Lower leg skin (tissue), 4 donors: Measurements from ENCODE around the gene AQP1. TPM values are rescaled to one million over a fixed set of nuclear protein-coding genes. Genes with fewer than 3 reads are reported as not detected.

Experiments used
- DNase-seq, 2 donors: peaks; one replicate each; pipeline ENCODE4 v3.0.0-alpha.2; 2019; ENCODE audit warnings: low spot score in 2 of 2
- H3K4me3 ChIP-seq: fragments of 200-600 bp; sonication (generic); 2 replicates; pipeline ENCODE4 v1.5.1; 2017; ENCODE audit warnings: mild to moderate bottlenecking, low read depth; ENCODE audit not compliant: poor library complexity, severe bottlenecking
- POLR2A ChIP-seq, 2 donors: fragments of 450-650 bp; IDR thresholded peaks; one replicate each; pipeline ENCODE4 v1.6.1; 2016 to 2017; ENCODE audit warnings: antibody characterized with exemption in 2 of 2, mild to moderate bottlenecking in 1 of 2, moderate library complexity in 1 of 2
- WGBS, 2 donors: methylation state at CpG; one replicate each; pipeline ENCODE4 v1.1.5; 2018; 5-methylcytosine and 5-hydroxymethylcytosine counted together
- intact Hi-C: fragments of 100-400 bp; cut with DNase I; formaldehyde crosslinking; loops from one replicate; pipeline ENCODE4 v1.15.0; 2023; ENCODE audit warnings: low total_unique reads
- total RNA-seq, 4 donors: library from RNA; depleted of rRNA; stranded (reverse); fragments of >200 nt; gene quantifications; one replicate each; pipeline ENCODE4 v1.1.0, GENCODE V29; 2016
- TF ChIP-seq, protein P1 (sequence below), 3 donors: fragments of 450-650 bp; IDR thresholded peaks; one replicate each; pipeline ENCODE4 v1.5.1; 2016; ENCODE audit warnings: antibody characterized with exemption in 3 of 3, mild to moderate bottlenecking in 3 of 3, moderate library complexity in 2 of 3

The AQP1 gene
- total RNA-seq, 4 donors from 2014 or later: 50.7 to 247 (median 103) TPM

DNA sequence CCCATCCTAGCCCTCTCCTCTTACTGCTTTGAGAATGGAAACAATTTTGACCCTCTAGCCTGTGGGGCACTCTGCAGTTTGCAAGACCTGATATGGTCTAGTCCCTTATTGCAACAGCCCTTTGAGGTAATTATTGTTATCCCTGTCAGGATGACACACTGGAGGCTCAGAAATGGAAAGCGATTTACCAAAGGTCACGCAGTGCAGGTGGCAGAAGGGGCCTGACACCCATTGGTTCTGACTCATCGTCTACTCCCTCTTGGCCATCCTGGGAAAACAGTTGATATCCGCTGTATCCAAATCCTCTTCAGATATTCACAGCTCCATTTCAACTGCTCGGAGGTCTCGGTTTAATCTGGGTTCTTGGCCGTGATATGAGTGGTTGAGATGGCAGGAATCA lies 44.7 kb upstream of the AQP1 start:
- intact Hi-C loops: no loop called here
- no peak for TF ChIP-seq POLR2A (IDR thresholded peaks at IDR 0.05)
- TF ChIP-seq, protein P1, sequence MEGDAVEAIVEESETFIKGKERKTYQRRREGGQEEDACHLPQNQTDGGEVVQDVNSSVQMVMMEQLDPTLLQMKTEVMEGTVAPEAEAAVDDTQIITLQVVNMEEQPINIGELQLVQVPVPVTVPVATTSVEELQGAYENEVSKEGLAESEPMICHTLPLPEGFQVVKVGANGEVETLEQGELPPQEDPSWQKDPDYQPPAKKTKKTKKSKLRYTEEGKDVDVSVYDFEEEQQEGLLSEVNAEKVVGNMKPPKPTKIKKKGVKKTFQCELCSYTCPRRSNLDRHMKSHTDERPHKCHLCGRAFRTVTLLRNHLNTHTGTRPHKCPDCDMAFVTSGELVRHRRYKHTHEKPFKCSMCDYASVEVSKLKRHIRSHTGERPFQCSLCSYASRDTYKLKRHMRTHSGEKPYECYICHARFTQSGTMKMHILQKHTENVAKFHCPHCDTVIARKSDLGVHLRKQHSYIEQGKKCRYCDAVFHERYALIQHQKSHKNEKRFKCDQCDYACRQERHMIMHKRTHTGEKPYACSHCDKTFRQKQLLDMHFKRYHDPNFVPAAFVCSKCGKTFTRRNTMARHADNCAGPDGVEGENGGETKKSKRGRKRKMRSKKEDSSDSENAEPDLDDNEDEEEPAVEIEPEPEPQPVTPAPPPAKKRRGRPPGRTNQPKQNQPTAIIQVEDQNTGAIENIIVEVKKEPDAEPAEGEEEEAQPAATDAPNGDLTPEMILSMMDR (IDR thresholded peaks at IDR 0.05): no peak
- 78 to 81% methylated on average over 7 of the region's 7 CpGs for WGBS, 2 donors

DNA sequence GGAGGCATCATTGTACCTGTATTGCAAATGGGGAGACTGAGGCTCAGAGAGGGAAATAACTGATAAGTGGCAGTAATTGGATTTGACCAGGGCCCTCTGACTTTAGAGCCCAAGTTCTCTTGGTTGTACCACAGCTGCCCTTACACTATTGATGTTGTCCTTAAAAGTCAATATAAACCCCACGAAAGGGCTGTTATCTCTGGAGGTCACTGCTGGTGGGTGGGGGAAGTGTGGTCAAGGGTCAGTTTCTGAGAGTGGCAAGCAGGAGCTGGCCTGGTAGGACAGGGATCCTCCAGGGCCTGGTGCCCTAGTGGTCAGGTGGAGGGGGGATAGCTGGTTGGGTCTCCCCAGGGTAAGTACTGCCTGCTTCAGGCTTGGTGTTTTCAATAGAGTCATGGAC lies 44.2 kb upstream of the AQP1 start:
- H3K4me3 ChIP-seq: no peak overlapping the region
- DNase-seq: no peak
- 83 to 94% methylated on average over 1 of the region's 1 CpG for WGBS, 2 donors
- no peak for TF ChIP-seq POLR2A (IDR thresholded peaks at IDR 0.05)
- TF ChIP-seq, protein P1 (IDR thresholded peaks at IDR 0.05): no peak
- intact Hi-C loops: no loop called here

More for the DNA sequence above, 44.7 kb upstream of the AQP1 start:
- no peak for DNase-seq
- no peak overlapping the region for H3K4me3 ChIP-seq

DNA sequence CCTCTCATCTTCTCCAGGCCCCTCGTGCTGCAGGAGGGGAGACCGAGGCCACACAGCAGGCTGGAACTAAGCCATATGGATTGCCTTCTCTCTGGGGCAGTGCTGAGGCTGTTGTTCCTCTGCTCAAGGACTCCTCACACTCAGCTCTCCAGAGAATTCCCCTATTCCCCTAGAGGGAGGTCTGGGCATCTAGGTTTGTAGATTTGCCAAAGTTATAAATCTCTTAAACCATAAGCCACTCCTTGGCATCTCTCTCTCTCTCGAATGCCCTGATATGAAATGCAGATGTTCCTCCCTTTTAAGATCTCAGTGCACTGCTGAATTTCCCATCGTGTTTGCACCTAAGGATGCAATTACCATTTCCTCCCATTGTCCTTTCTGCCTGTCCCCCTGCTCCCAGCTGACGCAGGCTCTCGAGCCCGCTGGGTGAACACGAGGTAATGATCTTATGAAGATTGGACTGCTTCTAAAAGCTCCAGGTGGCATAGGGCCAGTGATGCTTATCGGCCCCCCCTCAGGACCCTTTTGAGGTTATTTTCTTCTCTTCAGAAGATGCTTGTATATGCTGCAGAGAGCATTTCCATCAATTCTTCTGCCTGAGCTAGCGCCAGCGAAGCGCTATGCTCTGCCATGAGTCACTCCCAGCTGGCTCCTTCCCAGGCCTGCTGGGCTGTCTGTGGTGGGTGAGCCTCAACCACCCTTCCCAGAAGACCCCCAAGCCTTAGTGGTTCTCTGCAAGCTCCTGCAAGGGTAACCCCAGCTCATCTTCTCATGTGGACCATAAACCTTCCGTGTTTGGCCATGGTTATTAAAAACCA lies 41.6 kb upstream of the AQP1 start:
- TF ChIP-seq, protein P1 (IDR thresholded peaks at IDR 0.05): no peak
- no peak for TF ChIP-seq POLR2A (IDR thresholded peaks at IDR 0.05)
- DNase-seq: no peak
- intact Hi-C loops: no loop called here
- WGBS, 2 donors: 58 to 66% methylated on average over 13 of the region's 13 CpGs
- no peak overlapping the region for H3K4me3 ChIP-seq

DNA sequence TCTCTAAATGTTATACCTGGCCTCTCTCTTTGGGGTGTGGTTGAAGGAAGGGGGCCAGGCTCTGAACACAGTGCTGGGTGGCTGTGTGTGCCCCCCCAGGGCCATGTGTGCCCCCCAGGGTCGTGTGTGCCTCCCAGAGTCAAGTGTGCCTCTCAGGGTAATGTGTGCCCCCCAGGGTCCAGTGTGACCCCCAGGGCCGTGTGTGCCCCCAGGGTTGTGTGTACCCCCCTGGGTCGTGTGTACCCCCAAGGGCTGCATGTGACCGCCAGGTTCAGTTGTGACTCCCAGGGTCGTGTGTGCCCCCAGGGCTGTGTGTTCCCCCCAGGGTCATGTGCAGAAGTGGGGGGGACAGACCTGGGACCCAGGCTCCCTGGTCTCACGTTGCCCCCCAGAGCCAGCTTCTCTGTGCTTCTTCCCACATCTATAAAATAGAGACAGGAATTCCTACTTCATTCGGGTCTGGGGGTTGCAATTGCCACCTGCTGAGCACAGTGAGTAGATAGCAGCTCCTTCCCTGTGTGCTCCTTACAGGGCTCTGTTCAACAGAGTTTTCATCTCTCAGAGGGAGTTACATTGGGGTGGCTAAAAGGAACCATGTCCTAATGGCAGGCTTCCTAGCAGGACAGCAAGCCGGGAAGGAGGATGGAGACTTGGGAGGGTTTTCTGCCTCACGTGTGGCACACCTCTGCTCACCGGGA lies 40.7 kb upstream of the AQP1 start:
- WGBS, 2 donors: 83% methylated on average over 6 to 8 of the region's 10 CpGs

DNA sequence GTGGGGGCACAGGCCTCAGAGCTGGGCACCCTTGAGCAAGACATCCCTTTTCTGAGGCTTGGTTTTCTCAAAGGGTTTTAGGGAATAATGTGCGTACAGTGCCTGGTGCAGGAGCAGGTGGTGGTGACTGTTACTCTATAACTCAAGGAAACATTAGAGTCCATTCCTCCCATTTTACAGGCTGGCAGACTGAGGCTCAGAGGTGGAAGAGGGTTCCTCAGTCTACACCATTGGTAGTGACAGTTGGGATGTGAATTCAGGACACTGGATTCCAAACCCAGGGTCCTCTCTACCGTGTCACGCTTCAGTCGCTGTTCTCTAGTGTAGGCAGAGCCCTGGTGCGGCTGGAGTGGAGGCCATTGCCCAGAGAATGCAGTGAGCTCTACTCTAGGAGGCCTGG lies 40.0 kb upstream of the AQP1 start:
- 99 to 100% methylated on average over 5 of the region's 5 CpGs for WGBS, 2 donors
- TF ChIP-seq POLR2A (IDR thresholded peaks at IDR 0.05): no peak
- TF ChIP-seq, protein P1 (IDR thresholded peaks at IDR 0.05): no peak
- DNase-seq: no peak
- no peak overlapping the region for H3K4me3 ChIP-seq
- intact Hi-C loops: no loop called here

More for the DNA sequence above, 40.7 kb upstream of the AQP1 start:
- TF ChIP-seq, protein P1 (IDR thresholded peaks at IDR 0.05): no peak
- no peak for TF ChIP-seq POLR2A (IDR thresholded peaks at IDR 0.05)
- intact Hi-C loops: no loop called here
- no peak for DNase-seq
- H3K4me3 ChIP-seq: no peak overlapping the region
